HL-60/S4 treated with retinoic acid at 250 ng/mL for 4 days and 3 days (cell line): ENCODE measurements around the gene PNLDC1.

ENCODE experiments used
- in situ Hi-C: fragments of 300-500 bp; cut with MboI; formaldehyde crosslinking; loops from 2 replicates; pipeline ENCODE4 v1.7.0; 2022; ENCODE audit warnings: low sequenced_read_pairs

The PNLDC1 gene

GRCh38 chr6:159800141-159800865 lies at the start of gene PNLDC1:
PNLDC1 (plus strand) TSS chr6:159800276; CDS start chr6:159800308, 32 bp downstream.
- in situ Hi-C loops, result no loop called here

- in situ Hi-C loops, result no loop called here
Observed at GRCh38 chr6:159751448-159751847, 48.6 kb upstream of the PNLDC1 start.

DNA sequence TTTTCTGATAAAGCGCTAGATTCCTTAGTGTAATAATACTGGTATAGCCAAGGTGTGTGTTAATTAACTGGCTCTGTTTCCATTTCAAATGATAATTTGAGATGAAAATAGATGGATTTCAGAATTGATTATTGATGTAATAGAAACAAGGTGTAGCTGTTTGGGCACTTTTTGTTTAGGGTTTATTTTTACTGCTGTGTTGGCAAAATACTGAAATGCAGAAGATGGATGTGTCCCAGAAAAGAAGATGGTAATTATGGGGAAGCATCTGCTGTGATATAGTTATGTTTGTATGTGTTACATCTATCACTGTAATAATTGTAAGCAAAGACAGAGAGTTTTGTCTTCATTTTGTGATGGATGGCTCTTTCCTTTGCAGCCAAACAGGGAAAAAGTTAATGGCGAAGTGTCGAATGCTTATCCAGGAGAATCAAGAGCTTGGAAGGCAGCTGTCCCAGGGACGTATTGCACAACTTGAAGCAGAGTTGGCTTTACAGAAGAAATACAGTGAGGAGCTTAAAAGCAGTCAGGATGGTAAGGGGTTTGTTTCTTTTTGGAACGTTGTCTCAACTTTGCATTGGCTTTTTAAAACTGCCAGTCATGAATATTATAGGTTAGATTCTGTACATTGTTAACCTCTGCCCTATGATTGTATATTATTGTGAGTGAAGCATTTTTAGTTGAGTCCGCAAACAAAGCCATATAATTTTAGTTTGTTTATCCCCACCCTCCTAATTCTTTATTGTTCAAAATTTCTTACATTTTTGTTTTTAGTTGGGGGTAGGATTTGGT lies 46.8 kb upstream of the PNLDC1 start:
- in situ Hi-C loops, result no loop called here

- in situ Hi-C loops, result no loop called here
Observed at GRCh38 chr6:159754401-159754800, 45.7 kb upstream of the PNLDC1 start.

GRCh38 chr6:159754959-159755914 lies 44.8 kb upstream of the PNLDC1 start:
- in situ Hi-C loops, result no loop called here

DNA sequence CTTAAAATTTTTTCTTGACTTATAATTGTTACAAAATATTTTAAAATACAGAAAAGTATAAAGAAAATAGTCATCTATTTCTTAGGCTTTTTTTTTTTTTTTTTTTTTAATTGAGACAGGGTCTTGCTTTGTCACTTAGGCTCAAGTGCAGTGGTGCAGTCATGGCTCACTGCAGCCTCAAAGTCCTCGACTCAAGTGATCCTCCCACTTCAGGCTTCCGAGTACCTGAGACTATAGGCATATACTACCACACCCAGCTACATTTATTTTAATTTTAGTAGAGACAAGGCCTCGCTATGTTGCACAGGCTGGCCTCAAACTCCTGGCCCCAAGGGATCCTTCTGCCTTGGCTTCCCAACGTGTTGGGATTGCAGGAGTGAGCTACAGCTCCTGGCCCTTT lies 43.6 kb upstream of the PNLDC1 start:
- in situ Hi-C loops, result no loop called here

DNA sequence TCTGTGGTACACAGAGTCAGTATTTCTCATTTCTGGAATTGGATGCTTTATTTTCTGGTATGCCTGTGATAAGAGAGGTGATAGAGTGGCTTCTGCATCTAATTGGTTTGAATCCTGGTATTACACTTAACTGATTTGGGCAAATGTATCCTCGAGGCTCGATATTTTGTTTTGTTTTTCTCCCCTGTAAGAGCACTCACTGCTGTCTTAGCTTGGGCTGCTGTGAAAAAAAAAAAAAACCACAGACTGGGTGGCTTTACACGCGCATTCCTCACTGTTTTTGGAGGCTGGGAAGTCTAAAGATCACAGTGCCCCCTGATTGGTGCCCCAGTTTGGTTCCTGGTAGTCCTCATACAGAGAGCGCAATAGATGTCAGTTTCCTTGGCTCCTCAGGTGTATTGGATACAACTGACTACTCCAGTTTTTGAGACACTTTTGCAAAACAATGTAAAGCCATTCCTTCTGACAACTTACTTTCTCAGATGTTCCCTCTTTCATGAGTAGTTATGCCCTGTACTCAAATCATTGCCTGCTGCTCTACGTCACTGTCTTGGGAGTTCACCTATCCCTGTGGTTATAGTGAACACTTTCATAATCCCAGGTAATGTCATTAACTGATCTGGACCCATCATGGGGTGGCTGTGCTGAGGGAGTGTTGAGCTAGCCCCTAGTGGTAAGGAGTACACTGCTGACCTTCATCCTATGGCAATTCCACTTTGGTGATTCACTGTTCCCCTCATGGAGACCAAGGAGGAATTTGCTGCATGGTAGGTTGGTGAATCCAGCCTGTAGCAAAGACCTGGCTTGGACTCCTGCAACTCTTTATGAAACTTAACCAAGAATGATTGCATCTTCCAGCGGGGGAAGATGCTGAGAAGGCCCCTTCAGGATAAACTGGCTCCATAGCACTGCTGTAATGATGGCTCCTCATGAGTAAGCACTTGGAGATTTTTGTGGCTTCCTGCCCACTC lies 41.8 kb upstream of the PNLDC1 start:
- in situ Hi-C loops, result no loop called here

DNA sequence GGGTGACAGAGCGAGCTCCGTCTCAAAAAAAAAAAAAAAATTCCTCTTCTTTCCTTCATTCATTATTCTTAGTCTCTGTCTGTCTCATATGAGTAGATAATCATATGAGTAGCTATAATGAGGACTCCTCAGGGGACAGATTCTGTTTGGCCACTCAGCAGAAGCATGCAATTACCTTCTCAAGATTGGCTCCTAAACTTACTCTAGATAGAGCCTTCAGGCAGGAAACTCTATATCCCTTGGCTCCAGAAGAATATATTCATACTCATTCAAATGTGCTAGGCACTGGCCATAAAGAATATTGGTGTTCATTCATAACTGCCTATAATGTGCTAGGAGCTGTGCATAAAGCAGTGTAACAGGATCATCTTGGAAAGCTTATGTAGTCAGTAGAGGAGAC lies 40.4 kb upstream of the PNLDC1 start:
- in situ Hi-C loops, result no loop called here

- in situ Hi-C loops, result no loop called here
Observed at GRCh38 chr6:159760602-159761057, 39.4 kb upstream of the PNLDC1 start.

DNA sequence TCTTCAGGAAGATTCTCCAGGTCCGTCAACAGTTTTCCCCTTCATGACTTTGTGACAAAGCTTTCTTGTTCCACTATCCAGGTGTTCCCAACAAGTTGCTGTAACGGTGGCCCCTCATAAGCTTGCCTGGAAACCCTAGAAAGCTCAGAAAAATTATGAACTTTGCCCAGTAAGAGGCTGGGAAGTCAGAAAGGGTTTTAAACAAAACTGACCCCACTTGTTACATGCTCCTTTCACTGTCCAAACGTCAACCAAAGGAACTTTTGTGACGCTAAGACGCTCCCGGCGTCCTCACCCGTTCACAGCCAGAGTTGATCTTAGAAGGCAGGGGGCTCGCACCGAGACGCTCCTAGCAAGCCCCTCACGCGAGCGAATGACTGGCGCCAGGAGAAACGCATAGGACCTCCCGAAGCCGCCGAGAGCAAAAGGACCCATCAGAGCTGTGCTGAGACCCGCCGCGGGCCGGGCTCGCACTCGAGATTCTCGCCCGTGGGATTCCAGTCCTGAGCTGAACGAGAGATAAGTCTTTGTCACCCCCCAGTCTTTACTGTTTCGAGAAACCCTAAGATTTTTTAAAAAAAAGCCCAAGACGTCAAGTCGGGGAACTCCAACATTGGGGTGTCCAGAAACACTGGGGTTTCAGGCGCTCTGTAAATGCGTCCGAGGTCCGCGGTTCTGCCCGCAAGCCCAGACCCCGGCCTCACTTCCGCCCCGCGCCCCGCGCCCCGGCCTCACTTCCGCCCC lies 38.8 kb upstream of the PNLDC1 start:
- in situ Hi-C loops, result no loop called here

DNA sequence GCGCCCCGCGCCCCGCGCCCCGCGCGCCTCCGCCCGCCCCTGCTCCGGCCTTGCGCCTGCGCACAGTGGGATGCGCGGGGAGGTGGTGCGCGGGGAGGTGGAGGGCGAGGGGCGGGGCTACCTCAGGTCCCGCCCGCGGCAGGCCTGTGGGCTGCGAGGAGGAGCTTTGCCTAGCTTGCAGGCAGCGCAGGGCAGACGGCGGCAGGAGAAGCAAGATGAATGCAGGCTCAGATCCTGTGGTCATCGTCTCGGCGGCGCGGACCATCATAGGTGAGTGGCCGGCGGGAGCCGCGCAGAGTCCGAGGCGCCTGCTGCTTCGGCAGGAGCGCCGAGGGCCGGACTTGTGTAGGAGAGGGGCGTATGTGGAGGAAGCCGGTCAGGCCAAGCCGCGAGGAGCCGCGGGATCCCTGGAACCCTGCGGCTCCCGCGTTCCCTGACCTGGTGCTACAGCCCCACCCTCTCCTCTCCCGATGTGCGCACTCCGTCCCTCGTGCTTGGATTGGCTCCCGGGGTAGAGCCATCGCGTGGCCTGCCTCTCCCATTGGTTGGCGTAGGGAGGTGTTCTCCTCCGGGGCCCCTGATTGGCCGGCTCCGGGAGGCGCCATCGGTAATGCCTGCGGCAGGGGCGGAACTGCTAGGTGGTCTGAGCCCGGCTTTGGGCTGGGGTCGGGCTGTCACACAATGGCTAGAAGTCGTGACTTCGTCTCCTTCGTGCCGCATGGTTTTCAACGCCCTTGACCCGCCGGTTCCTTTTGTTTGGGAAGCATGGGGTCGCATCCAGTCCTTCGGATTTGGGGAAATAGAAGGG lies 38.0 kb upstream of the PNLDC1 start, which contains the start of gene ACAT2:
Gene ACAT2, plus strand, starts transcription at position 173 of the 808 bp plus-strand sequence. Its CDS starts 43 bp downstream, at position 216.
- in situ Hi-C loops, result no loop called here

DNA sequence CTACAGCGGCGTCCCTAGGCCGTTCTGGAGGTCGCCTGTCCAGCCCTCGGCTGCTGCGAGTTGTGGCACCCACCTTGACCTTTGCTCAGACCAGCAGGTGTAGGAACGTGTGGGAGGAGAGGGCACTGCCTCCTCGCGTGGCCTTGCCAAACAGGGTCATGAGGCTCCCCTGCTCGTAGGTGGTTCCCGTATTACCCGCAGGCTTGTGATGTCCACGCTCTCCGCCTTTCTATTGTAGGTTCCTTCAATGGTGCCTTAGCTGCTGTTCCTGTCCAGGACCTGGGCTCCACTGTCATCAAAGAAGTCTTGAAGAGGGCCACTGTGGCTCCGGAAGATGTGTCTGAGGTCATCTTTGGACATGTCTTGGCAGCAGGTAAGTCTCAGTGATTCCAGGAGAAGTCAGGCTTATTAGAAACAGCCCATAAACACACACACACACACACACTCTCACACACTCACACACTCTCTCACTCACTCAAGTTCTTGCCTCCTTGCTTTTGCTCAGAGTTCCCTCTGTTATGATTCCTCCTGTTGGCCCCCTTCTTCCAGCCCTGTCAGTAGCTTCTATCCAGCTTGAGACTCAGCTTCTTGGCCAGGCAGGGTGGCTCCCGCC lies 37.3 kb upstream of the PNLDC1 start:
- in situ Hi-C loops, result no loop called here

GRCh38 chr6:159766906-159767305 lies 33.2 kb upstream of the PNLDC1 start:
- in situ Hi-C loops, result no loop called here

DNA sequence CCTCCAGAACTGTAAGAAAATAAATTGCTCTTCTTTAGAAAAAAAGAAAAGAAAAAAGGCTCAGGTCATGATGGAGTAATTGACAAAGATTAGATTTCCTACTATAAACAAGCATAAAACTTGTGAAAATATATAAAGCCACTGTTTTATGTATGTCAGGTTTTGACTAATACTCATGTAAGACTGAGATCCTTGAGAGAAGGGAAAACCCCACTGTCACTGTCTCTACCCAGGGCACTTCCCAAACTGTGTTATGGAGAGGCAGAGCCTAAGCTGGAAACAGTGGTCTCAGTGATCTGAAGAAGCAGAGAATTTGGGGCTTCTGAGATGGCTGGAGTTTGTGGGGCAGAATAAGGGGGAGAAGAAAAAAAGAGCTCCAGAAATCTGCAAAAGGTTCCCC lies 30.6 kb upstream of the PNLDC1 start:
- in situ Hi-C loops, result no loop called here

DNA sequence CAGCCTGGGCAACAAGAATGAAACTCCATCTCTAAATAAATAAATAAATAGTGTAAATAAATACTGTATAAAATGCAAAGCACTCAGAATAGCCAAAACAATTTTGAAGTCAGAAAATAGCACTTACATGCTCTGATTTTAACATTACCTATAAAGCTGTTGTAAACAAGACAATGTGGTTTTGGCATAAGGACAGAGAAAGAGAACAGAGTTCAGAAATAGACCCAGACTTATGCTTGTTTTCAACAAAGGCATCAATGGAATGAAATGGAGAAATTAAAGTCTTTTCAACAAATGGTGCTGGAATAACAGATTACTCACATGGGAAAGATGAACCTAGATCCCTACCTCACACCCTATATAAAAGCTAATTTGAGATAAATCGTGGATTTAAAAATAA lies 27.9 kb upstream of the PNLDC1 start:
- in situ Hi-C loops, result no loop called here

- in situ Hi-C loops, result no loop called here
Observed at GRCh38 chr6:159777240-159777904, 22.7 kb upstream of the PNLDC1 start.

DNA sequence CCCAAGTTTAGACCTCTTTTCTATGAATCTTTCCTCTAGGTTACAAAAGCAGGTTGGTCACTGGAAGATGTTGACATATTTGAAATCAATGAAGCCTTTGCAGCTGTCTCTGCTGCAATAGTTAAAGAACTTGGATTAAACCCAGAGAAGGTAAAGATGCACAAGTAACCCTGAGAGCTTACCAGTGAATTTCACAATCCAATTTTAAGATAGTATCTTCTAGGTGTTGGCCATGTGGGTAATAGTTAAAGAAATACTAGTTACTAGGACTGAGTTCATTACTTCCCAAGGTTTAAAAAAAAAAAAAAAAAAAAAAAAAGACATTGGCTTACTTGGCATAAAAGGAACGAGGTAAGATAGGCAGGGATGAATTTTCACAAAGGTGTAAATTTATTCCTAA lies 21.9 kb upstream of the PNLDC1 start:
- in situ Hi-C loops, result no loop called here
